GM12878 (cell line): ENCODE data around the gene PRC1. TPM values are rescaled to one million over a fixed set of nuclear protein-coding genes. Genes with fewer than 3 reads are reported as not detected.

Experiments
- ASH2L ChIP-seq: fragments of 300-600, 200-600 bp; sonication (generic); IDR thresholded peaks from 2 replicates; pipeline ENCODE4 v1.6.1; 2017; ENCODE audit warnings: low read depth, mild to moderate bottlenecking, borderline replicate concordance
- ATF3 ChIP-seq: IDR thresholded peaks from 2 replicates; pipeline ENCODE4 v1.6.1; 2011; ENCODE audit warnings: low read depth, mild to moderate bottlenecking, low read length, moderate library complexity, borderline replicate concordance; ENCODE audit errors: extremely low read depth
- BRCA1 ChIP-seq: IDR thresholded peaks from 2 replicates; pipeline ENCODE4 v1.6.1; 2011; ENCODE audit warnings: low read depth, low read length, improper control_type of control experiment
- CBFB ChIP-seq: IDR thresholded peaks from 2 replicates; pipeline ENCODE4 v1.6.1; 2016; ENCODE audit warnings: antibody characterized with exemption, low read depth
- HCFC1 ChIP-seq: fragments of 150-350 bp; IDR thresholded peaks from 2 replicates; pipeline ENCODE4 v1.6.1; 2014; ENCODE audit warnings: low read length
- KDM1A ChIP-seq: fragments of 200-600 bp; sonication (generic); IDR thresholded peaks from 2 replicates; pipeline ENCODE4 v1.6.1; 2016; ENCODE audit warnings: borderline replicate concordance
- LARP7 ChIP-seq: fragments of 450-650 bp; IDR thresholded peaks from 2 replicates; pipeline ENCODE4 v1.6.1; 2017; ENCODE audit warnings: mild to moderate bottlenecking
- MYB ChIP-seq: fragments of 150-350 bp; IDR thresholded peaks from 2 replicates; pipeline ENCODE4 v1.6.1; 2014; ENCODE audit warnings: mild to moderate bottlenecking, low read depth, low read length, borderline replicate concordance
- NFXL1 ChIP-seq: fragments of 450-650 bp; IDR thresholded peaks from 2 replicates; pipeline ENCODE4 v1.6.1; 2017; ENCODE audit warnings: antibody characterized with exemption, mild to moderate bottlenecking, borderline replicate concordance
- NFYA ChIP-seq: IDR thresholded peaks from 2 replicates; pipeline ENCODE4 v1.6.1; 2011; ENCODE audit warnings: low read depth, mild to moderate bottlenecking, low read length, improper control_type of control experiment, borderline replicate concordance
- NR2C1 ChIP-seq: fragments of 450-650 bp; IDR thresholded peaks from 2 replicates; pipeline ENCODE4 v1.6.1; 2017; ENCODE audit warnings: antibody characterized with exemption, mild to moderate bottlenecking, moderate library complexity
- SMARCA5 ChIP-seq: fragments of 450-650 bp; IDR thresholded peaks from 2 replicates; pipeline ENCODE4 v1.6.1; 2017; ENCODE audit warnings: mild to moderate bottlenecking
- SUZ12 ChIP-seq: fragments of 200-600 bp; sonication (generic); IDR thresholded peaks from one replicate; pipeline ENCODE4 v1.6.1; 2018; ENCODE audit warnings: antibody characterized with exemption, mild to moderate bottlenecking; ENCODE audit not compliant: unreplicated experiment
- ZNF217 ChIP-seq: fragments of 450-650 bp; IDR thresholded peaks from 2 replicates; pipeline ENCODE4 v1.6.1; 2017; ENCODE audit warnings: antibody characterized with exemption, mild to moderate bottlenecking
- ZNF384 ChIP-seq: IDR thresholded peaks from 2 replicates; pipeline ENCODE4 v1.6.1; 2012; ENCODE audit warnings: low read depth, mild to moderate bottlenecking, low read length, improper control_type of control experiment, borderline replicate concordance
- polyA plus RNA-seq, 11 experiments: library from polyadenylated mRNA; depleted of rRNA in 4 of 11; unstranded in 6 of 11; stranded (reverse) in 5 of 11; fragments of >200 nt; fragmentation: Nextera tagmentation in 4 of 11; fragmentation: Illumina TruSeq in 1 of 11; extraction: Ambion mirVana in 4 of 11; extraction: Trizol in 1 of 11; gene quantifications; 1 replicate in 1 of 11; 2 replicates in 10 of 11; pipeline versions ENCODE4 v1.2.1 to v1.2.3, GENCODE V29; 2011 to 2016; ENCODE audit warnings: inconsistent platforms in 2 of 11, missing spikeins in 2 of 11, low read depth in 1 of 11
- total RNA-seq, 4 experiments: library from RNA; depleted of rRNA in 3 of 4; stranded (reverse); fragments of >200 nt in 3 of 4; fragmentation: Illumina TruSeq in 1 of 4; extraction: Trizol in 1 of 4; gene quantifications; 2 replicates each; pipeline versions ENCODE4 v1.2.1 to v1.2.3, GENCODE V29; 2013 to 2021
- TF ChIP-seq, protein P1 (sequence below): fragments of 450-650 bp; formaldehyde crosslinking; IDR thresholded peaks from 2 replicates; pipeline ENCODE4 v1.4.0; 2022; ENCODE audit warnings: mild to moderate bottlenecking, moderate library complexity
- TF ChIP-seq, protein P2 (sequence below): fragments of 450-650 bp; IDR thresholded peaks from 2 replicates; pipeline ENCODE4 v1.6.1; 2016; ENCODE audit warnings: mild to moderate bottlenecking
- TF ChIP-seq, protein P3 (sequence below): IDR thresholded peaks from 2 replicates; pipeline ENCODE4 v1.6.1; 2012; ENCODE audit warnings: mild to moderate bottlenecking, low read depth, low read length
- TF ChIP-seq, protein P4 (sequence below): IDR thresholded peaks from 2 replicates; pipeline ENCODE4 v1.6.1; 2011; ENCODE audit warnings: mild to moderate bottlenecking, low read depth, low read length, moderate library complexity; ENCODE audit not compliant: insufficient replicate concordance

The PRC1 gene
- total and polyA plus RNA-seq, 10 of the 15 experiments (the other 5 are each of a cell fraction or from before 2014, with no cell fraction given) = 100 to 241 (median 131) TPM

- TF ChIP-seq ATF3 (no peak), ASH2L (0 out of 2 replicates have a peak, but pooled peaks have one; percentile 48), NFYA (no peak), LARP7 (no peak), NR2C1 (no peak), NFXL1 (no peak), BRCA1 (no peak), HCFC1 (peak; percentile 48), SMARCA5 (no peak), KDM1A (no peak), SUZ12 (no peak), ZNF217 (no peak), ZNF384 (peak; percentile 90), MYB (no peak), CBFB (peak; percentile 75; the same call in 1 of the 2 replicates)
- TF ChIP-seq, protein P1, sequence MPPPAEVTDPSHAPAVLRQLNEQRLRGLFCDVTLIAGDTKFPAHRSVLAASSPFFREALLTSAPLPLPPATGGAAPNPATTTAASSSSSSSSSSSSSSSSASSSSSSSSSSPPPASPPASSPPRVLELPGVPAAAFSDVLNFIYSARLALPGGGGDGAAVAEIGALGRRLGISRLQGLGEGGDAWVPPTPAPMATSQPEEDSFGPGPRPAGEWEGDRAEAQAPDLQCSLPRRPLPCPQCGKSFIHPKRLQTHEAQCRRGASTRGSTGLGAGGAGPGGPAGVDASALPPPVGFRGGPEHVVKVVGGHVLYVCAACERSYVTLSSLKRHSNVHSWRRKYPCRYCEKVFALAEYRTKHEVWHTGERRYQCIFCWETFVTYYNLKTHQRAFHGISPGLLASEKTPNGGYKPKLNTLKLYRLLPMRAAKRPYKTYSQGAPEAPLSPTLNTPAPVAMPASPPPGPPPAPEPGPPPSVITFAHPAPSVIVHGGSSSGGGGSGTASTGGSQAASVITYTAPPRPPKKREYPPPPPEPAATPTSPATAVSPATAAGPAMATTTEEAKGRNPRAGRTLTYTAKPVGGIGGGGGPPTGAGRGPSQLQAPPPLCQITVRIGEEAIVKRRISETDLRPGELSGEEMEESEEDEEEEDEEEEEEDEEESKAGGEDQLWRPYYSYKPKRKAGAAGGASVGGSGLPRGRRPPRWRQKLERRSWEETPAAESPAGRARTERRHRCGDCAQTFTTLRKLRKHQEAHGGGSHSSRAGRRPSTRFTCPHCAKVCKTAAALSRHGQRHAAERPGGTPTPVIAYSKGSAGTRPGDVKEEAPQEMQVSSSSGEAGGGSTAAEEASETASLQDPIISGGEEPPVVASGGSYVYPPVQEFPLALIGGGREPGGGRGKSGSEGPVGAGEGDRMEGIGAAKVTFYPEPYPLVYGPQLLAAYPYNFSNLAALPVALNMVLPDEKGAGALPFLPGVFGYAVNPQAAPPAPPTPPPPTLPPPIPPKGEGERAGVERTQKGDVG (CRISPR knock-in tag) = no peak
- TF ChIP-seq, protein P2, sequence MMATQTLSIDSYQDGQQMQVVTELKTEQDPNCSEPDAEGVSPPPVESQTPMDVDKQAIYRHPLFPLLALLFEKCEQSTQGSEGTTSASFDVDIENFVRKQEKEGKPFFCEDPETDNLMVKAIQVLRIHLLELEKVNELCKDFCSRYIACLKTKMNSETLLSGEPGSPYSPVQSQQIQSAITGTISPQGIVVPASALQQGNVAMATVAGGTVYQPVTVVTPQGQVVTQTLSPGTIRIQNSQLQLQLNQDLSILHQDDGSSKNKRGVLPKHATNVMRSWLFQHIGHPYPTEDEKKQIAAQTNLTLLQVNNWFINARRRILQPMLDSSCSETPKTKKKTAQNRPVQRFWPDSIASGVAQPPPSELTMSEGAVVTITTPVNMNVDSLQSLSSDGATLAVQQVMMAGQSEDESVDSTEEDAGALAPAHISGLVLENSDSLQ = peak; percentile 7; the same call in 1 of the 2 replicates
- TF ChIP-seq, protein P3, sequence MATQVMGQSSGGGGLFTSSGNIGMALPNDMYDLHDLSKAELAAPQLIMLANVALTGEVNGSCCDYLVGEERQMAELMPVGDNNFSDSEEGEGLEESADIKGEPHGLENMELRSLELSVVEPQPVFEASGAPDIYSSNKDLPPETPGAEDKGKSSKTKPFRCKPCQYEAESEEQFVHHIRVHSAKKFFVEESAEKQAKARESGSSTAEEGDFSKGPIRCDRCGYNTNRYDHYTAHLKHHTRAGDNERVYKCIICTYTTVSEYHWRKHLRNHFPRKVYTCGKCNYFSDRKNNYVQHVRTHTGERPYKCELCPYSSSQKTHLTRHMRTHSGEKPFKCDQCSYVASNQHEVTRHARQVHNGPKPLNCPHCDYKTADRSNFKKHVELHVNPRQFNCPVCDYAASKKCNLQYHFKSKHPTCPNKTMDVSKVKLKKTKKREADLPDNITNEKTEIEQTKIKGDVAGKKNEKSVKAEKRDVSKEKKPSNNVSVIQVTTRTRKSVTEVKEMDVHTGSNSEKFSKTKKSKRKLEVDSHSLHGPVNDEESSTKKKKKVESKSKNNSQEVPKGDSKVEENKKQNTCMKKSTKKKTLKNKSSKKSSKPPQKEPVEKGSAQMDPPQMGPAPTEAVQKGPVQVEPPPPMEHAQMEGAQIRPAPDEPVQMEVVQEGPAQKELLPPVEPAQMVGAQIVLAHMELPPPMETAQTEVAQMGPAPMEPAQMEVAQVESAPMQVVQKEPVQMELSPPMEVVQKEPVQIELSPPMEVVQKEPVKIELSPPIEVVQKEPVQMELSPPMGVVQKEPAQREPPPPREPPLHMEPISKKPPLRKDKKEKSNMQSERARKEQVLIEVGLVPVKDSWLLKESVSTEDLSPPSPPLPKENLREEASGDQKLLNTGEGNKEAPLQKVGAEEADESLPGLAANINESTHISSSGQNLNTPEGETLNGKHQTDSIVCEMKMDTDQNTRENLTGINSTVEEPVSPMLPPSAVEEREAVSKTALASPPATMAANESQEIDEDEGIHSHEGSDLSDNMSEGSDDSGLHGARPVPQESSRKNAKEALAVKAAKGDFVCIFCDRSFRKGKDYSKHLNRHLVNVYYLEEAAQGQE = no peak
- TF ChIP-seq, protein P4, sequence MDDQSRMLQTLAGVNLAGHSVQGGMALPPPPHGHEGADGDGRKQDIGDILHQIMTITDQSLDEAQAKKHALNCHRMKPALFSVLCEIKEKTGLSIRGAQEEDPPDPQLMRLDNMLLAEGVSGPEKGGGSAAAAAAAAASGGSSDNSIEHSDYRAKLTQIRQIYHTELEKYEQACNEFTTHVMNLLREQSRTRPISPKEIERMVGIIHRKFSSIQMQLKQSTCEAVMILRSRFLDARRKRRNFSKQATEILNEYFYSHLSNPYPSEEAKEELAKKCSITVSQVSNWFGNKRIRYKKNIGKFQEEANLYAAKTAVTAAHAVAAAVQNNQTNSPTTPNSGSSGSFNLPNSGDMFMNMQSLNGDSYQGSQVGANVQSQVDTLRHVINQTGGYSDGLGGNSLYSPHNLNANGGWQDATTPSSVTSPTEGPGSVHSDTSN = no peak
Observed at GRCh38 chr15:91022075-91022831, 27.9 kb upstream of the PRC1 start, which contains the start of gene VPS33B (continued).
